Activated naive CD4-positive, alpha-beta T cell treated with anti-CD3 and anti-CD28 coated beads, Interleukin-2, amount 50 U/mL, for 24 hours (primary cell): ENCODE data around the gene SIK3.

Experiments
- H3K27ac Mint-ChIP-seq: one replicate; pipeline ENCODE4 v1.8.0; 2021; ENCODE audit warnings: mild to moderate bottlenecking, mixed read lengths
- H3K27me3 Mint-ChIP-seq: one replicate; pipeline ENCODE4 v1.8.0; 2021; ENCODE audit warnings: mixed read lengths
- H3K36me3 Mint-ChIP-seq: one replicate; pipeline ENCODE4 v1.8.0; 2021; ENCODE audit warnings: mixed read lengths
- H3K4me1 Mint-ChIP-seq: one replicate; pipeline ENCODE4 v1.8.0; 2021; ENCODE audit warnings: mixed read lengths
- H3K4me3 Mint-ChIP-seq: one replicate; pipeline ENCODE4 v1.8.0; 2021; ENCODE audit warnings: mild to moderate bottlenecking, mixed read lengths
- H3K9me3 Mint-ChIP-seq: one replicate; pipeline ENCODE4 v1.8.0; 2021; ENCODE audit warnings: mixed read lengths

SIK3 gene

GRCh38 chr11:116832350-116833290 lies 265.6 kb downstream of the SIK3 start:
- Mint-ChIP-seq H3K27me3 (no peaks in the 10 kb centered on the region), H3K4me3 (no peak overlapping the region), H3K27ac (no peak overlapping the region), H3K4me1 (peaks cover 12% of the 10 kb centered on the region), H3K36me3 (no peaks in the 10 kb centered on the region), H3K9me3 (no peaks in the 10 kb centered on the region)

DNA sequence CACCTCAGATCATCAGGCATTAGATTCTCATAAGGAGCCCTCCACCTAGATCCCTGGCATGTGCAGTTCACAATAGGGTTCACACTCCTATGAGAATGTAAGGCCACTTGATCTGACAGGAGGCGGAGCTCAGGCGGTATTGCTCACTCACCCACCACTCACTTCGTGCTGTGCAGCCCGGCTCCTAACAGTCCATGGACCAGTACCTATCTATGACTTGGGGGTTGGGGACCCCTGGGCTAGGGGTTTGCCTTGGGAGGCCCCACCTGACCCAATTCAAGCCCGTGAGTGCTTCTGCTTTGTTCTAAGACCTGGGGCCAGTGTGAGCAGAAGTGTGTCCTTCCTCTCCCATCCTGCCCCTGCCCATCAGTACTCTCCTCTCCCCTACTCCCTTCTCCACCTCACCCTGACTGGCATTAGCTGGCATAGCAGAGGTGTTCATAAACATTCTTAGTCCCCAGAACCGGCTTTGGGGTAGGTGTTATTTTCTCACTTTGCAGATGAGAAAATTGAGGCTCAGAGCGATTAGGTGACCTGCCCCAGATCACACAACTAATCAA lies 266.4 kb downstream of the SIK3 start:
- Mint-ChIP-seq H3K36me3 (no peaks in the 10 kb centered on the region), H3K4me3 (no peak overlapping the region), H3K27me3 (no peaks in the 10 kb centered on the region), H3K4me1 (peaks cover 12% of the 10 kb centered on the region), H3K9me3 (no peaks in the 10 kb centered on the region), H3K27ac (no peak overlapping the region)

DNA sequence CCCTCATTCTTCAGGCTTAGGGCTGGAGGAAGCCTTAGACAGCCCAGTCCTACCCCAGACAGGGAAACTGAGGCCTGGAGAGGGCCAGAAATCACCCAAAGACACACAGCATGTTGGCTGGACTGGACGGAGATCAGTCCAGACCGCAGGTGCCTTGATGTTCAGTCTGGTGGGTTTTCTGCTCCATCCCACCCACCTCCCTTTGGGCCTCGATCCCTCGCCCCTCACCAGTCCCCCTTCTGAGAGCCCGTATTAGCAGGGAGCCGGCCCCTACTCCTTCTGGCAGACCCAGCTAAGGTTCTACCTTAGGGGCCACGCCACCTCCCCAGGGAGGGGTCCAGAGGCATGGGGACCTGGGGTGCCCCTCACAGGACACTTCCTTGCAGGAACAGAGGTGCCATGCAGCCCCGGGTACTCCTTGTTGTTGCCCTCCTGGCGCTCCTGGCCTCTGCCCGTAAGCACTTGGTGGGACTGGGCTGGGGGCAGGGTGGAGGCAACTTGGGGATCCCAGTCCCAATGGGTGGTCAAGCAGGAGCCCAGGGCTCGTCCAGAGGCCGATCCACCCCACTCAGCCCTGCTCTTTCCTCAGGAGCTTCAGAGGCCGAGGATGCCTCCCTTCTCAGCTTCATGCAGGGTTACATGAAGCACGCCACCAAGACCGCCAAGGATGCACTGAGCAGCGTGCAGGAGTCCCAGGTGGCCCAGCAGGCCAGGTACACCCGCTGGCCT lies 267.9 kb downstream of the SIK3 start:
- peaks cover 4% of the 10 kb centered on the region for H3K4me1 Mint-ChIP-seq
- H3K36me3 Mint-ChIP-seq: no peaks in the 10 kb centered on the region
- no peak overlapping the region for H3K27ac Mint-ChIP-seq
- no peak overlapping the region for H3K4me3 Mint-ChIP-seq
- H3K27me3 Mint-ChIP-seq: no peaks in the 10 kb centered on the region
- H3K9me3 Mint-ChIP-seq: no peaks in the 10 kb centered on the region

DNA sequence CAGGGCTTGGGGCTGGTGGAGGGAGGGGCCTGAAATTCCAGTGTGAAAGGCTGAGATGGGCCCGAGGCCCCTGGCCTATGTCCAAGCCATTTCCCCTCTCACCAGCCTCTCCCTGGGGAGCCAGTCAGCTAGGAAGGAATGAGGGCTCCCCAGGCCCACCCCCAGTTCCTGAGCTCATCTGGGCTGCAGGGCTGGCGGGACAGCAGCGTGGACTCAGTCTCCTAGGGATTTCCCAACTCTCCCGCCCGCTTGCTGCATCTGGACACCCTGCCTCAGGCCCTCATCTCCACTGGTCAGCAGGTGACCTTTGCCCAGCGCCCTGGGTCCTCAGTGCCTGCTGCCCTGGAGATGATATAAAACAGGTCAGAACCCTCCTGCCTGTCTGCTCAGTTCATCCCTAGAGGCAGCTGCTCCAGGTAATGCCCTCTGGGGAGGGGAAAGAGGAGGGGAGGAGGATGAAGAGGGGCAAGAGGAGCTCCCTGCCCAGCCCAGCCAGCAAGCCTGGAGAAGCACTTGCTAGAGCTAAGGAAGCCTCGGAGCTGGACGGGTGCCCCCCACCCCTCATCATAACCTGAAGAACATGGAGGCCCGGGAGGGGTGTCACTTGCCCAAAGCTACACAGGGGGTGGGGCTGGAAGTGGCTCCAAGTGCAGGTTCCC lies 268.6 kb downstream of the SIK3 start, which contains the start of gene APOC3:
Gene APOC3, plus strand, starts transcription at position 383 of the 659 bp plus-strand sequence. CDS start 676 bp downstream, outside the sequence.
- Mint-ChIP-seq H3K4me3 (no peak within 1 kb of the TSS), H3K9me3 (no peaks in the 10 kb centered on the region), H3K36me3 (no peaks in the 10 kb centered on the region), H3K4me1 (peaks cover under 1% of the 10 kb centered on the region), H3K27me3 (no peaks in the 10 kb centered on the region), H3K27ac (no peak within 1 kb of the TSS)

GRCh38 chr11:116828632-116829524 lies 269.4 kb downstream of the SIK3 start:
- Mint-ChIP-seq H3K4me1 (no peaks in the 10 kb centered on the region), H3K4me3 (no peak overlapping the region), H3K9me3 (no peaks in the 10 kb centered on the region), H3K36me3 (no peaks in the 10 kb centered on the region), H3K27ac (no peak overlapping the region), H3K27me3 (no peaks in the 10 kb centered on the region)

DNA sequence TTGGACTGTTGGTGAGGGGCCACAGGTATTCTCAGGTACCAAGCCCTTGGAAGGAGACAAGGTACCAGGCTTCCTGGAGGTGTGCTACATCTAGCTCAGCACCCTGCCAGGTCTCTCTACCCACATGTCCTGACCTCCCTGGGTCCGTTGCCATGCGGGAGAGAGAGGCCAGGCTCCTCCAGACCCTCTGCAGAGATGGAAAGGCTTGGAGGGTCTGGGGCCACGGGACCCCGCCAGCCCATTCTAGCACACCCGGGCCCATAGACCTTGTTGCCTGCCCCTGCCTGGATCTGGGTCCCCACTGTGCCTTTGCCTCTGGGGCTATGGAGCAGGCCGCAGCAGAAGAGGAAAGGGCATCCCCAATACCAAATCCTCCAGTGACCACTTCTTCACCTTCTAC lies 270.8 kb downstream of the SIK3 start:
- no peaks in the 10 kb centered on the region for H3K36me3 Mint-ChIP-seq
- H3K27me3 Mint-ChIP-seq: no peaks in the 10 kb centered on the region
- H3K4me3 Mint-ChIP-seq: no peak overlapping the region

GRCh38 chr11:116826751-116827431 lies 271.3 kb downstream of the SIK3 start:
- H3K36me3 Mint-ChIP-seq: no peaks in the 10 kb centered on the region
- no peak overlapping the region for H3K27ac Mint-ChIP-seq
- H3K4me1 Mint-ChIP-seq: no peaks in the 10 kb centered on the region
- H3K4me3 Mint-ChIP-seq: no peak overlapping the region
- no peaks in the 10 kb centered on the region for H3K9me3 Mint-ChIP-seq
- H3K27me3 Mint-ChIP-seq: no peaks in the 10 kb centered on the region

More for the DNA sequence above, 270.8 kb downstream of the SIK3 start:
- no peaks in the 10 kb centered on the region for H3K9me3 Mint-ChIP-seq
- no peaks in the 10 kb centered on the region for H3K4me1 Mint-ChIP-seq
- H3K27ac Mint-ChIP-seq: no peak overlapping the region

GRCh38 chr11:116825854-116826750 lies 272.1 kb downstream of the SIK3 start:
- Mint-ChIP-seq H3K36me3 (no peaks in the 10 kb centered on the region), H3K27me3 (no peaks in the 10 kb centered on the region), H3K9me3 (no peaks in the 10 kb centered on the region), H3K4me3 (no peak overlapping the region), H3K4me1 (no peaks in the 10 kb centered on the region), H3K27ac (no peak overlapping the region)

DNA sequence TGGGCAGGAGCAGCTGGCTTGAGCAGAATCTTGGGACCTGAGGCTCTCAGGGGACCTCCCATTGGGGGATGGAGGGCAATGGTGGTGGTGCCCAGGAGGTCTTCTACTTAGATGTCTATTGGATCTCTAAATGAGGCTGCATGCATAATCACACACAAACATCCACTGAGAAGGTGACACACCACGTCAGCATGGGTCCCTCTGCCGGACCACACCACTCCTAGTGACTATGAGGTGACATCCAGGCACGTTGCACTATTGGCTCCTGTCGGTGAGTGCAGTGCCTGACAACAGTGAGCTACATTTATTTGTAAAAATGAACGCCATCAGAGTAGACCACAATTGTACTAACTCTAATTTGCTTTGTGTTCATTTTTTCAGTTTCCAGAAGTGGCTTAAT lies 272.8 kb downstream of the SIK3 start:
- Mint-ChIP-seq H3K4me1 (no peaks in the 10 kb centered on the region), H3K9me3 (no peaks in the 10 kb centered on the region), H3K27ac (no peak overlapping the region), H3K4me3 (no peak overlapping the region), H3K36me3 (no peaks in the 10 kb centered on the region), H3K27me3 (no peaks in the 10 kb centered on the region)

DNA sequence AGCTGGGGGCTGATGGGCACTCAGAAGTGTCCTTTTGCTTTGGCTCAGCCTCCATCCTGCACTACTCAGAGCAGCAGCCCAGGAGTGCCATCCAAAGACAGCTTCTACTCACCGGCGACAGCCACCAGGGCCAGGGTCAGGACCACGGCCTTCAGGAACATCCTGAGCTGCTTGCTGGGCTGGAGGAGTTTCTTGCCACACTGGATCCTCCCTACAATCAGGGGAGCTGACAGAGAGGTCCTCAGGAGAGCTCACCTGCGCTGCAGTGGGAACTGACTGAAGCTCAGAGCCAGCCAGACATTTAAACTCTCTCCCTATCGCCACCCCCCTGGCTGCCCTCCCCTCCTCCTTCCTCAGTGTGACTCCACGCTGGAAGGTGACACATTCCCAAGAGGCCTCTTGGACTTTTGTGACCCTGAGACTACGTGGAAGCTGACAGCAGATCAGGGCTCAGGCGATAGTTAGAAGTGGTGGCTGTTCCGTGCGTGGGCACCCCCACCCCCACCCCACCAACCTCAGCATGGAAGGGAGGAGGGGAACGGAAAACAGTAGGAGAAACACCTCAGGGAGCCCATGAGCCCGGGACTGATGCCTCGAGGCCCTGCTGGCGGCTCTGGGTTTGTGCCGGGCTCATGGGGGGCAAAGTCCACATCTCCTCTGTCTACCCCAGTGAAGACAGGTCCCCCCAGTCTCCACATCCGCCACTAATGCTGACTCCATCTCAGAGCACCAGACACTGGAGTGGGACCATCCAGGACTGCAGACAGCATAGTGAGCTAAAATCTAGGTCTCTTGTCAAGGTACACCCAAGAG lies 275.0 kb downstream of the SIK3 start, which contains the start of gene APOA4:
Gene APOA4, minus strand, starts transcription at position 274 of the 813 bp plus-strand sequence. Its CDS starts 113 bp downstream, at position 161.
- no peaks in the 10 kb centered on the region for H3K9me3 Mint-ChIP-seq

DNA sequence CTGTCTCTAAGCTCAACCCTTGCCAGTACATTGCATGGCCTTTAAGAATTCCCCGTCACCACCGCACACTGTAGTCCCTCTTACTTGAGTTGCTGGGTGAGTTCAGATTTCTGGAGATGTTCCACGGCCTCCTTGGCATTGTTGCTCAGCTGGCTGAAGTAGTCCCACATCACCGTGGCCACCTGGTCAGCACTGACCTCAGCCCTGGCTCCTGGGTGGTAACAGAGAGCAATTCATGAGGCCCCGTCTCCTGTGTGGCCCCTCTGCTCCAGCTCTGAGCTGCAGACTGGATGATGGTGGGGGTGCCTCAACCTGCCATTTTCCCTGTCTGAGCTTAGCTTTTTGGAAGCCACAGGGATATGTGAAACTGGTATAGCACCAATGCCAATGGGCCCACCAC lies 275.7 kb downstream of the SIK3 start:
- no peaks in the 10 kb centered on the region for H3K36me3 Mint-ChIP-seq
- no peak overlapping the region for H3K27ac Mint-ChIP-seq
- no peak overlapping the region for H3K4me3 Mint-ChIP-seq
- no peaks in the 10 kb centered on the region for H3K27me3 Mint-ChIP-seq
- no peaks in the 10 kb centered on the region for H3K9me3 Mint-ChIP-seq
- no peaks in the 10 kb centered on the region for H3K4me1 Mint-ChIP-seq

More for the DNA sequence above, 275.0 kb downstream of the SIK3 start, which contains the start of gene APOA4:
- Mint-ChIP-seq H3K4me1 (no peaks in the 10 kb centered on the region), H3K27ac (no peak within 1 kb of the TSS), H3K4me3 (no peak within 1 kb of the TSS), H3K36me3 (no peaks in the 10 kb centered on the region), H3K27me3 (no peaks in the 10 kb centered on the region)

DNA sequence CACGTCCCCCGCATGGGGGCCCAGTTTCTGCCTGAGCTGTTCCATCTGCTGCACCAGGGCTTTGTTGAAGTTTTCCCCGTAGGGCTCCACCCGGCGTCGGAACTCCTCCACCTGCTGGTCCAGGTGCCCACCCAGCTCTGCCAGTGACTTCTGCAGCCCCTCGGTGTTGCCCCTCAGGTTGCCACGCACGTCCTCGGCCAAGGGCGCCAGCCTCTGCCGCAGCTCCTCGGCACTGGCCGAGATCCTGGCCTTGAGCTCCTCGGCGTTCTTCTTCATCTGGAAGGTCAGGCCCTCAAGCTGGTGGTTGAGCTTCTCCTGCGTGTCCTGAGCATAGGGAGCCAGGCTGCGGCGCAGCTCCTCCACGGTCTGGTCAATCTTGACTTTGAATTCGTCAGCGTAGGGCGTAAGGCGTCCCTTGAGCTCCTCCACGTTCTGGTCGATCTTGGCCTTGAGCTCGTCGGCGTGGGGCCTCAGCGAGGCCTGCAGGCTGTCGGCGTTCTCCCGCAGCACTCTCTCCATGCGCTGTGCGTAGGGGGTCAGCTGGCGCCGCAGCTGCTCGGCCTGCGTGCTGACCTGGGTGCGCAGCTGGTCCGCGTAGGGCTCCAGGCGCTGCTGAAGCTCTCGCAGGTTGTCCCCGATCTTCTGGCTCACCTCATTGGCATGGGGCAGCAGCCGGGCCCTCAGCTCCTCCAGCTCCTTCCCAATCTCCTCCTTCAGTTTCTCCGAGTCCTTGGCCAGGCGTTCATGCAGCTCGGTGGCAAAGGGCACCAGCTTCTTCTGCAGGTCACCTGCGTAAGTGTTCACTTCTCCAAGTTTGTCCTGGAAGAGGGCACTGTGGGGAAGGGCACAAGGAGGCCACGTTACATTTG lies 276.9 kb downstream of the SIK3 start:
- H3K27ac Mint-ChIP-seq: no peak overlapping the region
- H3K27me3 Mint-ChIP-seq: no peaks in the 10 kb centered on the region
- no peaks in the 10 kb centered on the region for H3K4me1 Mint-ChIP-seq
- no peaks in the 10 kb centered on the region for H3K36me3 Mint-ChIP-seq
- no peaks in the 10 kb centered on the region for H3K9me3 Mint-ChIP-seq
- no peak overlapping the region for H3K4me3 Mint-ChIP-seq
